DND-41 (cell line): Measurements from ENCODE around the gene RGS9.

Experiments
- ATAC-seq: fragments of 200-7000 bp; cut with Tn5 transposase; 3 replicates; pipeline ENCODE4 v1.9.1; 2021; ENCODE audit warnings: low read depth; ENCODE audit not compliant: insufficient read depth
- DNase-seq: peaks from one replicate; pipeline ENCODE4 v3.0.0-alpha.2; 2020
- H2AFZ ChIP-seq: 2 replicates; pipeline ENCODE4 v1.6.0; 2012; ENCODE audit warnings: low read depth, low read length
- H3K27ac ChIP-seq: 2 replicates; pipeline ENCODE4 v1.5.1; 2012; ENCODE audit warnings: low read length, inconsistent platforms
- H3K27me3 ChIP-seq: fragments of 200-600 bp; sonication (generic); 2 replicates; pipeline ENCODE4 v1.6.0; 2012; ENCODE audit warnings: low read length, mild to moderate bottlenecking, inconsistent platforms; ENCODE audit not compliant: insufficient read depth, poor library complexity
- H3K36me3 ChIP-seq: 2 replicates; pipeline ENCODE4 v1.5.1; 2012; ENCODE audit warnings: low read length, inconsistent platforms; ENCODE audit not compliant: insufficient read depth
- H3K4me1 ChIP-seq: 2 replicates; pipeline ENCODE4 v1.5.1; 2012; ENCODE audit warnings: mild to moderate bottlenecking, low read length; ENCODE audit not compliant: insufficient read depth
- H3K4me2 ChIP-seq: 2 replicates; pipeline ENCODE4 v1.6.0; 2012; ENCODE audit warnings: mild to moderate bottlenecking, moderate library complexity, low read length, inconsistent platforms; ENCODE audit not compliant: insufficient read depth
- H3K4me3 ChIP-seq, 2 experiments: fragments of 200-600 bp in 1 of 2; shearing (Covaris generic) in 1 of 2; 2 replicates each; pipeline ENCODE4 v1.5.1; 2012 to 2016; ENCODE audit warnings: inconsistent platforms in 2 of 2, low read length in 2 of 2, mild to moderate bottlenecking in 2 of 2, low read depth in 1 of 2, moderate library complexity in 1 of 2
- H3K79me2 ChIP-seq: 2 replicates; pipeline ENCODE4 v1.6.0; 2012; ENCODE audit warnings: low read length, inconsistent platforms; ENCODE audit not compliant: insufficient read depth
- H3K9ac ChIP-seq: 2 replicates; pipeline ENCODE4 v1.6.0; 2012; ENCODE audit warnings: low read depth, mild to moderate bottlenecking, inconsistent platforms, low read length, moderate library complexity
- H3K9me3 ChIP-seq: 2 replicates; pipeline ENCODE4 v1.5.1; 2012; ENCODE audit warnings: low read length, moderate library complexity, mild to moderate bottlenecking, inconsistent platforms; ENCODE audit not compliant: insufficient read depth, severe bottlenecking
- H4K20me1 ChIP-seq: 2 replicates; pipeline ENCODE4 v1.6.0; 2012; ENCODE audit warnings: low read length; ENCODE audit not compliant: insufficient read depth
- EZH2 ChIP-seq: IDR thresholded peaks from 3 replicates; pipeline ENCODE4 v1.6.1; 2012; ENCODE audit warnings: borderline replicate concordance, low read depth, mild to moderate bottlenecking, moderate library complexity, low read length, inconsistent platforms; ENCODE audit not compliant: severe bottlenecking
- TF ChIP-seq, protein P1 (sequence below): IDR thresholded peaks from 2 replicates; pipeline ENCODE4 v1.5.1; 2012; ENCODE audit warnings: borderline replicate concordance, low read length, moderate library complexity, mild to moderate bottlenecking; ENCODE audit not compliant: poor library complexity, severe bottlenecking; ENCODE audit errors: extremely low read depth

Gene RGS9

DNA sequence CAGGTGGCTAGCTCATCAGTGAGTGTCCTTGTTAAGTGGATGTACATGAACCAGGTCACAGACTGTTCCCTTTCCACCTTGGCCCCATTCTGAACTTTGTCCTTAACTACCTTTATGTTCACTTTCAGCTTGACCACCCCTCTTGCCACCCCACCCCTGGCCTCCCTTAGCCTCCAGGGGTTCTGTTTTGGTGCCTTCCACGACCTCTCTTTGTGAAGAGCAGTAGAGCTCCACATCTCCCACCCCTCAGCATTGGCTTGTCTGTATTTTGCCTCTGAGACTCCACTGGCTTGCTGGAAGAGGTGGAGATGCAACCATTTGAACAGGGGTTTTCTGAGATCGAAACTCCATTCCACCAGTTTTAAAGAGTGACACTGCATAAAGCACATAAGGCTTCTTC lies 123.5 kb downstream of the RGS9 start:
- H4K20me1 ChIP-seq: no peaks in the 10 kb centered on the region
- no peak for TF ChIP-seq EZH2
- TF ChIP-seq, protein P1, sequence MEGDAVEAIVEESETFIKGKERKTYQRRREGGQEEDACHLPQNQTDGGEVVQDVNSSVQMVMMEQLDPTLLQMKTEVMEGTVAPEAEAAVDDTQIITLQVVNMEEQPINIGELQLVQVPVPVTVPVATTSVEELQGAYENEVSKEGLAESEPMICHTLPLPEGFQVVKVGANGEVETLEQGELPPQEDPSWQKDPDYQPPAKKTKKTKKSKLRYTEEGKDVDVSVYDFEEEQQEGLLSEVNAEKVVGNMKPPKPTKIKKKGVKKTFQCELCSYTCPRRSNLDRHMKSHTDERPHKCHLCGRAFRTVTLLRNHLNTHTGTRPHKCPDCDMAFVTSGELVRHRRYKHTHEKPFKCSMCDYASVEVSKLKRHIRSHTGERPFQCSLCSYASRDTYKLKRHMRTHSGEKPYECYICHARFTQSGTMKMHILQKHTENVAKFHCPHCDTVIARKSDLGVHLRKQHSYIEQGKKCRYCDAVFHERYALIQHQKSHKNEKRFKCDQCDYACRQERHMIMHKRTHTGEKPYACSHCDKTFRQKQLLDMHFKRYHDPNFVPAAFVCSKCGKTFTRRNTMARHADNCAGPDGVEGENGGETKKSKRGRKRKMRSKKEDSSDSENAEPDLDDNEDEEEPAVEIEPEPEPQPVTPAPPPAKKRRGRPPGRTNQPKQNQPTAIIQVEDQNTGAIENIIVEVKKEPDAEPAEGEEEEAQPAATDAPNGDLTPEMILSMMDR: no peak
- no peak overlapping the region for H3K4me3 ChIP-seq
- H3K4me2 ChIP-seq: no peak overlapping the region
- H3K9ac ChIP-seq: no peak overlapping the region
- no peaks in the 10 kb centered on the region for H3K27me3 ChIP-seq
- no peaks in the 10 kb centered on the region for H3K79me2 ChIP-seq
- H3K4me1 ChIP-seq: no peaks in the 10 kb centered on the region; the same call in 1 of the 2 replicates
- no peak overlapping the region for H2AFZ ChIP-seq
- no peaks in the 10 kb centered on the region for H3K36me3 ChIP-seq
- no peaks in the 10 kb centered on the region for H3K9me3 ChIP-seq
- ATAC-seq (no peak), DNase-seq (no peak)
- no peak overlapping the region for H3K27ac ChIP-seq

DNA sequence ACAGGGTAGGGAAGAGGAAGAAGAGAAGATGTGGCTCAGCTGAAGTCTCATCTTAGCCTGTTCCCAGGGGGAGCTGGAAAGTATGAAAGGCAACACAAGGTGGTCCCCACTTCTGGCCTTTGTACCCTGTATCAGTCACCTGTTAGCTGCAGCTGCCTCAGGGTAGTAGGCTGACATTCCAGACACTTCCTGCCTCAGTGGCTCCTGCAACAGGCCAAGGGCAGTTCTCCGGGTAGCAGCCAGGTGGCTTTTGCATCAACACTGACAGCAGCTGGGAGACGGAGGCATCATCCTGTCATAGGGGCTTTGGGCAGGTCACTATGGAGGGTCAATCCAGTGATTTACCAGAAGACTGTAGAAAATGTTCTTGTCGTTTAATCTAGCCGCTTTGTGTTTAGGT lies 124.0 kb downstream of the RGS9 start:
- H3K9ac ChIP-seq: no peak overlapping the region
- H2AFZ ChIP-seq: no peak overlapping the region
- no peaks in the 10 kb centered on the region; the same call in 1 of the 2 replicates for H3K4me1 ChIP-seq
- H4K20me1 ChIP-seq: no peaks in the 10 kb centered on the region
- H3K27ac ChIP-seq: no peak overlapping the region
- ATAC-seq: no peak
- TF ChIP-seq, protein P1: peak; percentile 29
- TF ChIP-seq EZH2: no peak
- no peaks in the 10 kb centered on the region for H3K9me3 ChIP-seq
- H3K4me2 ChIP-seq: no peak overlapping the region
- no peaks in the 10 kb centered on the region for H3K36me3 ChIP-seq
- H3K27me3 ChIP-seq: no peaks in the 10 kb centered on the region
- no peak for DNase-seq
- H3K4me3 ChIP-seq: no peak overlapping the region
- H3K79me2 ChIP-seq: no peaks in the 10 kb centered on the region

DNA sequence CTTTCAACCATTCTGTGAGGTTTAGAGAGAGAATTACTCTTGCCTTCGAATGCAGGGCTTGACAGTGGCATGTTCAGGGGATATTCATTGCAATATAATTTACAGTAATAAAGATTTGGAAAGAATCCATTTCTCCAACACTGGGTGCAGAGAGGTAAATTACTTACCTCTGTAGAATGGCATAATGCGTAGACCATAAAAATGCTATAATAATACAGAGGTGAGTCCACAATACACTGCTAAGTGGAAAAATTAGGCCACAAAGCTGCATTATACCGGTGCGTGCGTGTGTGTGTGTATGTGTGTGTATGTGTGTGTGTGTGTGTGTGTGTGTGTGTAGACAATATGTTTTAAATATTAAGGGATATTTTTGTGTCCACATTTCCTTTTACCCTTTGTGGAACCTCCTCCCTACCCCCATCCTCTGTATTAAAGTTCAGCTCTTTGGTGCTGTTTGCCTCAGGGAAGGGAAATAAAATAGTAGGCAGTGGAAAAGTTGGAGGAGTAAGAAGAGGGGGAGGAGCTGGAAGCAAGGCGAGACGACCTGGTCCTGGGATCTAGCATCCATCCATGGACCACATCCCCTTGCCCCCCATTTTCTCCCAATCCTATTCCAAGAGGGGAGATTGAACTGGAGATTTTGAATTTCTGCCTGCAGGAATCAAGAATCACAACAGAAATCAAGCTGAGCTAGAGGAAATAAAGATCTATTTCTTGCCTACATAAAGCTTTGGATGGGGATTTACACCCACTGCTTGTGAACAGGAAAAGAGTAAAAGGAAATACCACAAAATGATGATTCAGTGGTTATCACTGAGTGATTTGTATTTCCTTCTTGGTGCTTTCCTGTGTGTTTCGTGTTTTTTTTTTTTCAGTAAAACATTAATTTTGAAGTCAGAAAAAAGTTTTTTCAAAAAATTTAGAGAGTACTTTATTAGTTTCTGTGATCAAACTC lies 124.8 kb downstream of the RGS9 start:
- H3K9ac ChIP-seq: no peak overlapping the region
- TF ChIP-seq, protein P1: no peak
- TF ChIP-seq EZH2: no peak
- H2AFZ ChIP-seq: no peak overlapping the region
- no peaks in the 10 kb centered on the region for H3K27me3 ChIP-seq
- H3K4me2 ChIP-seq: no peak overlapping the region
- no peaks in the 10 kb centered on the region for H3K36me3 ChIP-seq
- H3K9me3 ChIP-seq: no peaks in the 10 kb centered on the region
- H3K79me2 ChIP-seq: no peaks in the 10 kb centered on the region
- no peak overlapping the region for H3K27ac ChIP-seq
- no peaks in the 10 kb centered on the region; the same call in 1 of the 2 replicates for H3K4me1 ChIP-seq
- H3K4me3 ChIP-seq: no peak overlapping the region
- H4K20me1 ChIP-seq: no peaks in the 10 kb centered on the region
- ATAC-seq: peak; percentile 57; the same call in 1 of the 3 replicates
- no peak for DNase-seq
